SK-N-DZ (cell line): ENCODE results near the gene ODAD3.

Source experiments
- DNase-seq: peaks from one replicate; pipeline ENCODE4 v3.0.0-alpha.2; 2015; ENCODE audit warnings: low spot score
- small RNA-seq, 2 experiments: library from RNA; depleted of rRNA; stranded (forward); fragments of <200 nt; gene quantifications; one replicate each; pipeline ENCODE3, GENCODE V24; 2014

ODAD3 gene

GRCh38 chr19:11377237-11377636 is 57.7 kb downstream of the ODAD3 start:
- no peak for DNase-seq

- peak; percentile 65 for DNase-seq
Measured at GRCh38 chr19:11375143-11375948, 59.6 kb downstream of the ODAD3 start.

GRCh38 chr19:11374433-11375142 is 60.3 kb downstream of the ODAD3 start, which contains the start of gene SWSAP1:
TSS of gene SWSAP1 (plus strand) at chr19:11374666. CDS start at chr19:11374681, 15 bp downstream.
- peak; percentile 99 for DNase-seq

- no peak for DNase-seq
Measured at GRCh38 chr19:11373885-11374432, 61.0 kb downstream of the ODAD3 start.

- peak; percentile 75 for DNase-seq
Measured at GRCh38 chr19:11373166-11373884, 61.6 kb downstream of the ODAD3 start.

- no peak for DNase-seq
Measured at GRCh38 chr19:11370744-11371143, 64.2 kb downstream of the ODAD3 start.

Small RNA genes within 50 kb of the gene (small RNA-seq; reads per million reads assigned to genes)
- 0 reads per million in 2 experiments for gene RF00019
